ENCODE measurements around the gene ADAM19.

Gene ADAM19

DNA sequence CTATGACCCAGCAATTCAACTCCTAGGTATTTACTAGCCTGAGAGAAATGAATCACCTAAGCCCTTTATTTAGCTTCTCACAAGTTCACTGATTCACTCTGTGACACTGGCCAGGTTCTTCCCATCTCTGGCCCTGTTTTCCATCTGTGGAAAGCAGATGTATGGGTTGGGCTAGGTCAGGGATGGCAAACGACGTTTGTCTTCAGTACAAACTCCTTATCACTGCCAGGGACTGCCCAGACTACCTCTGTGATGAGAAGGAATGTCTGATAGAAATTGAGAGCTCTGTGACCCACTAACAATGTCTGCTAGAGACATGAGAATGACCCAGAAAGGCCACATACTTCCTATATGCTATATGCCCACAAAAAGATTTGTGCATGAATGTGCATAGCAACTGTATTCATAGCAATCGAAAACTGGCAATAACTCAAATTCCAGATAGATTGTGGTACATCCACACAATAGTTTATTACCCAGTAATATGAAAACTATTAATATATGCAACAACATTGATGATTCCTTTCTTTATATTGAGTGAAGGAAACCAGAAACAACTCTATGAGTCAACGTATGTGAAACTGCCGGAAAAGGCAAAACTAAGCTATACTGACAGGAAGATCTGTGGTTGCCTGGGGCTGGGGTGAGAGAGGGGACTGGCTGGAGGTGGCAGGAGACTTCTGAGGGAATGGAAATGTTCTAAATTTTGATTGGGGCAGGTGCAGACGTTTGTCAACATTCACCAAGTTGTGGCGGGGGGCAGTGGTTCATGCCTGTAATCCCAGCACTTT lies 32.0 kb upstream of the ADAM19 start:
- peak; percentile 76 for DNase-seq
- H3K27ac ChIP-seq: peak overlapping the region; percentile 94
- no peaks in the 10 kb centered on the region for H3K27me3 ChIP-seq (replicated peaks)
- in situ Hi-C loops (cut with HindIII; ENCODE audit: low pct_ligation_motif_present, low sequenced_read_pairs): no loop called here
- H3K4me3 ChIP-seq (ENCODE audit: low read depth, low read length): no peak overlapping the region
- TF ChIP-seq, protein P1, sequence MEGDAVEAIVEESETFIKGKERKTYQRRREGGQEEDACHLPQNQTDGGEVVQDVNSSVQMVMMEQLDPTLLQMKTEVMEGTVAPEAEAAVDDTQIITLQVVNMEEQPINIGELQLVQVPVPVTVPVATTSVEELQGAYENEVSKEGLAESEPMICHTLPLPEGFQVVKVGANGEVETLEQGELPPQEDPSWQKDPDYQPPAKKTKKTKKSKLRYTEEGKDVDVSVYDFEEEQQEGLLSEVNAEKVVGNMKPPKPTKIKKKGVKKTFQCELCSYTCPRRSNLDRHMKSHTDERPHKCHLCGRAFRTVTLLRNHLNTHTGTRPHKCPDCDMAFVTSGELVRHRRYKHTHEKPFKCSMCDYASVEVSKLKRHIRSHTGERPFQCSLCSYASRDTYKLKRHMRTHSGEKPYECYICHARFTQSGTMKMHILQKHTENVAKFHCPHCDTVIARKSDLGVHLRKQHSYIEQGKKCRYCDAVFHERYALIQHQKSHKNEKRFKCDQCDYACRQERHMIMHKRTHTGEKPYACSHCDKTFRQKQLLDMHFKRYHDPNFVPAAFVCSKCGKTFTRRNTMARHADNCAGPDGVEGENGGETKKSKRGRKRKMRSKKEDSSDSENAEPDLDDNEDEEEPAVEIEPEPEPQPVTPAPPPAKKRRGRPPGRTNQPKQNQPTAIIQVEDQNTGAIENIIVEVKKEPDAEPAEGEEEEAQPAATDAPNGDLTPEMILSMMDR (IDR thresholded peaks at IDR 0.05; ENCODE audit: low read depth, low read length, missing control alignments): no peak
- no peaks in the 10 kb centered on the region for H3K36me3 ChIP-seq (replicated peaks)

DNA sequence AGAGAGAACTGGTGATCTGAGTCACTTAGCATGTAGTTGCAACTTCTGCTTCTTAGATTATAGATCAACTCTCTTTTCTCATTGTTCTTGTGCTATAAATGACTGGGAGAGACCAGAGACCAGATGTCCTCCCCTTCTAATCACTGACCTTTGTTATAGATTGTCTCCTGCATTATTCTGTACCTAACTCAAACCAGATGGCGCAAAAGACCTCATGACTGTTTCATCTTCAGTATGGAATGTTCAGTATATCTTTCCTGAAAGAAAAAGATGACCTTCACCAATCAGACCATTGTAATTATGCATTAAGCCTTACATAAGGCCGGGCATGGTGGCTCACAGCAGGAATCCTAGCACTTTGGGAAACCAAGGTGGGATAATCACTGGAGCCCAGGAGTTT lies 30.5 kb upstream of the ADAM19 start:
- in situ Hi-C loops (cut with HindIII; ENCODE audit: low pct_ligation_motif_present, low sequenced_read_pairs): no loop called here
- TF ChIP-seq, protein P1 (IDR thresholded peaks at IDR 0.05; ENCODE audit: low read depth, low read length, missing control alignments): no peak
- H3K27ac ChIP-seq: peak overlapping the region; percentile 94
- H3K27me3 ChIP-seq (replicated peaks): no peaks in the 10 kb centered on the region
- no peak for DNase-seq
- H3K36me3 ChIP-seq (replicated peaks): no peaks in the 10 kb centered on the region
- H3K4me3 ChIP-seq (ENCODE audit: low read depth, low read length): no peak overlapping the region

DNA sequence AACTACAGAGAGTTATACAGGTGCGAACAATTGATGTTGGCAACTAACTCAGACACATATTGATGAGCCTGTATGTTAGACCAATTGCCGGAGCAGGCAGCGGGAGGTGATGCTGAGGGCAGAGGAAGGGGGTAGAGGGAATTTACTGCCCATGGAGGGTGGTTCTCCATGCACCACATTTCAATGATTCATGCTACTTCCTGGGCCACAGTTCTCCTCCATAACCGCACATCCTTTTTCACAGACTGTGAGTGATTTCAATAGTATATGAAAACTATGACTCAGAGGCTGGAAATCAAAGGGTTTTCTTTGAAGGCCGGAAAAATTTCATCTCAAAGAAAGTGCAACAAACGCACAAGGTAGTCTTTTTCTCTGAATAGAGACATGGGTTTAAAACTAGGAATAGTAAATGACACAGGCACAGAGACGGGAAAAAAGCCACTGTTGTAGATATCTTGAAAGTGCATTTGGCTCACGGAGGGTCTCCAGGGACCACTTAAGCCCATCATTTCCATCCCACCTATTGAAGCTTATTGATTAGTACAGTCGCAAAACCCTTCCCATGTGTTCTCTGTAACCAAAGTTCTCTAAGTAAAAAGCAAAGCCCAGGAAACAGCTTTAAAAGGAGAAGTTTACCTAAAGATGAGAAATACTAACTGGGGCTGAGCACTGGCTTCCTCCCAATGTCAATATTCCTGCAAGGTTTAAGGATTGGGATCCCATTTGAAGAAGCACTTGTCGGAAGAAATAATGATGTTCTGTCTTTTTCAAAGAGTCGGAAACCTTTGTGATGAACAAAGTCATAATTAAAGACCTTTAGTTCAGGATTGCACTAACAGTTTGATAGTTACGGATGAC lies 28.0 kb upstream of the ADAM19 start:
- peak; percentile 90 for DNase-seq
- TF ChIP-seq, protein P1 (IDR thresholded peaks at IDR 0.05; ENCODE audit: low read depth, low read length, missing control alignments): no peak
- in situ Hi-C loops (cut with HindIII; ENCODE audit: low pct_ligation_motif_present, low sequenced_read_pairs): no loop called here
- H3K27me3 ChIP-seq (replicated peaks): no peaks in the 10 kb centered on the region
- H3K27ac ChIP-seq: peak overlapping the region; percentile 95
- H3K36me3 ChIP-seq (replicated peaks): no peaks in the 10 kb centered on the region
- H3K4me3 ChIP-seq (ENCODE audit: low read depth, low read length): no peak overlapping the region

DNA sequence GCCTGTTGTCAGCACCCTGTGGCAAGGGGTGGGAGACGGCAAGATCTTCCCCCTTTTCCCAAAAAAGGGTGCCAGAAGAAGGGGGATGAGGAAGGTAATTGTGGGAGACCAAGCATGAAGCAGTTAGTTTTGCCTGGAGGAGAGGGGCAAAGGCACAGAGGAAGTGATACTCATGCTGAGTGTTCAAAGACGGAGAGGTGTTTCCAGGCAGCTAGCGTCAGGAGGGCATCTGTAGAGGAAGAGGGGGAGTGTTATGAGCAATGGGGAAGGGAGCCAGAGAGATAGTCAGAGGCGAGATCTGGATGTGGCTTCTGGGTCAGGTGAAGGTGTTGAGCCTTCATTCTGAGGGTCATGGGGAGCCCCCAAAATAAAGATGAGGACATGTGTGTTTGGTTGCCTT lies 26.9 kb upstream of the ADAM19 start:
- H3K36me3 ChIP-seq (replicated peaks): no peaks in the 10 kb centered on the region
- H3K27me3 ChIP-seq (replicated peaks): no peaks in the 10 kb centered on the region
- TF ChIP-seq, protein P1 (IDR thresholded peaks at IDR 0.05; ENCODE audit: low read depth, low read length, missing control alignments): no peak
- DNase-seq: no peak
- peak overlapping the region; percentile 95 for H3K27ac ChIP-seq
- no peak overlapping the region for H3K4me3 ChIP-seq (ENCODE audit: low read depth, low read length)
- in situ Hi-C loops (cut with HindIII; ENCODE audit: low pct_ligation_motif_present, low sequenced_read_pairs): no loop called here

DNA sequence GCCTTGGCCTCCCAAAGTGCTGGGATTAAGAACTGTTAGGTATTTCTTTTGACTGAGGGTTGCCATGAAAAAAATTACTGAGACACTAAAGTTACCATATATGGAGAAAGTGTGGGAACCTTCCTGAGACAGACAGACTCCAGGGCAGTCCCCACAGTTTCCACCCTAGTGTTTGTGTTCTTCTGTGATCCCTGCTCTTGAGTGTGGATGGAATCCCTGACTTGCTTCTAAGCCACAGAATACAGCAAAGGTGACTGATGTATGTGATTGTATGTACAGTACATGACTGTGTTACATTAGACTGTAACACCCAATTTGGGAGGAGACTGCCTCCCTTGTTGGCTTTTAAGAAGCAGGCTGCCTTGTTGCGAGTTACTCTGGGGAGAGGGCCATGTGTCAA lies 24.7 kb upstream of the ADAM19 start:
- no peak for DNase-seq
- in situ Hi-C loops (cut with HindIII; ENCODE audit: low pct_ligation_motif_present, low sequenced_read_pairs): no loop called here
- no peaks in the 10 kb centered on the region for H3K27me3 ChIP-seq (replicated peaks)

More for the DNA sequence above, 24.7 kb upstream of the ADAM19 start:
- Histone ChIP-seq H3K27ac (no peak overlapping the region), H3K36me3 (replicated peaks) (no peaks in the 10 kb centered on the region), H3K4me3 (ENCODE audit: low read depth, low read length) (no peak overlapping the region)
- TF ChIP-seq, protein P1 (IDR thresholded peaks at IDR 0.05; ENCODE audit: low read depth, low read length, missing control alignments): no peak

Data from brain microvascular endothelial cell (primary cell).